Measurements from ENCODE around the gene SLC35F6. TPM values are rescaled to one million over a fixed set of nuclear protein-coding genes. Genes with fewer than 3 reads are reported as not detected.

Gene SLC35F6
- total and polyA plus RNA-seq, 7 donors: 14.8 to 40.2 (median 25.1) TPM

GRCh38 chr2:26784570-26785234 lies 20.6 kb downstream of the SLC35F6 start:
- 89 to 92% (median 92%) methylated on average over 19 of the region's 19 CpGs for WGBS, 3 donors
- Histone ChIP-seq H3K9me3 (no peaks in the 10 kb centered on the region), H3K4me1 (peaks cover 4% of the 10 kb centered on the region), H3K36me3 (ENCODE audit: insufficient read depth in 1 of 2, low read depth in 1 of 2) (peaks cover 0 to 21% of the 10 kb centered on the region in 2 donors), H3K4me3 (no peak overlapping the region), H3K27me3 (ENCODE audit: insufficient read depth in 3 of 3, low read length in 2 of 3) (peaks cover 0 to 2% (median 0%) of the 10 kb centered on the region in 3 donors), H3K27ac (no peak overlapping the region)
- no peak for TF ChIP-seq CTCF (IDR thresholded peaks at IDR 0.05)
- DNase-seq (no peak), ATAC-seq (no peak)
- intact Hi-C loops (cut with DNase I): no loop called here

GRCh38 chr2:26785431-26786206 lies 21.5 kb downstream of the SLC35F6 start, which contains the start of gene CENPA:
Gene CENPA (plus strand): TSS chr2:26786056. CDS start chr2:26786197, 141 bp downstream.
- intact Hi-C loops (cut with DNase I): no loop called here
- Histone ChIP-seq H3K27me3 (ENCODE audit: insufficient read depth in 3 of 3, low read length in 2 of 3) (peaks cover 0 to 5% (median 0%) of the 10 kb centered on the region in 3 donors), H3K27ac (no peak within 1 kb of the TSS)

GRCh38 chr2:26786207-26787028 lies 22.3 kb downstream of the SLC35F6 start:
- Histone ChIP-seq H3K9me3 (no peaks in the 10 kb centered on the region), H3K27ac (no peak overlapping the region), H3K4me1 (peaks cover 4% of the 10 kb centered on the region), H3K36me3 (ENCODE audit: insufficient read depth in 1 of 2, low read depth in 1 of 2) (peaks cover 0 to 4% of the 10 kb centered on the region in 2 donors), H3K27me3 (ENCODE audit: insufficient read depth in 3 of 3, low read length in 2 of 3) (peaks cover 0 to 5% (median 0%) of the 10 kb centered on the region in 3 donors), H3K4me3 (peak overlapping the region; percentile 75)
- no peak for TF ChIP-seq CTCF (IDR thresholded peaks at IDR 0.05)
- intact Hi-C loops (cut with DNase I): no loop called here
- peak; percentile 42 to 64 for DNase-seq
- ATAC-seq: peak in 3 of 4 donors; percentile 4 to 23 (median 13)
- WGBS, 3 donors: 2 to 4% (median 4%) methylated on average over 40 to 55 of the region's 55 CpGs

More at GRCh38 chr2:26785431-26786206, 21.5 kb downstream of the SLC35F6 start, which contains the start of gene CENPA:
- Histone ChIP-seq H3K9me3 (no peaks in the 10 kb centered on the region), H3K36me3 (ENCODE audit: insufficient read depth in 1 of 2, low read depth in 1 of 2) (peaks cover 0 to 12% of the 10 kb centered on the region in 2 donors), H3K4me3 (peak within 1 kb of the TSS; percentile 75), H3K4me1 (peaks cover 4% of the 10 kb centered on the region)
- peak; percentile 97 to 98 for DNase-seq
- ATAC-seq: peak; percentile 99
- 1% methylated on average over 55 of the region's 55 CpGs for WGBS, 3 donors
- TF ChIP-seq CTCF (IDR thresholded peaks at IDR 0.05): peak; percentile 32

- DNase-seq (no peak), ATAC-seq (peak in 1 of 4 donors; percentile 51)
- no peaks in the 10 kb centered on the region for H3K9me3 ChIP-seq
- 64 to 82% (median 76%) methylated on average over 3 of the region's 3 CpGs for WGBS, 3 donors
- no peak overlapping the region for H3K27ac ChIP-seq
- no peaks in the 10 kb centered on the region for H3K36me3 ChIP-seq (ENCODE audit: insufficient read depth in 1 of 2, low read depth in 1 of 2)
- H3K4me3 ChIP-seq: no peak overlapping the region
- TF ChIP-seq CTCF (IDR thresholded peaks at IDR 0.05): no peak
- H3K27me3 ChIP-seq (ENCODE audit: insufficient read depth in 3 of 3, low read length in 2 of 3): peaks cover 0 to 5% (median 0%) of the 10 kb centered on the region in 3 donors
- intact Hi-C loops (cut with DNase I): no loop called here
- H3K4me1 ChIP-seq: no peaks in the 10 kb centered on the region
Measured at GRCh38 chr2:26792720-26793119, 28.6 kb downstream of the SLC35F6 start.
